Suprapubic skin (tissue), 3 donors: ENCODE measurements around the gene ALDH9A1.

Experiments used
- CTCF ChIP-seq, 2 donors: fragments of 200-600 bp in 1 of 2; fragments of 450-650 bp in 1 of 2; sonication (generic) in 1 of 2; IDR thresholded peaks; one replicate each; pipeline ENCODE4 v1.5.1; 2016 to 2019; ENCODE audit warnings: antibody characterized with exemption in 2 of 2, mild to moderate bottlenecking in 1 of 2, moderate library complexity in 1 of 2
- POLR2A ChIP-seq, 2 donors: fragments of 450-650 bp; IDR thresholded peaks; one replicate each; pipeline ENCODE4 v1.6.1; 2017; ENCODE audit warnings: antibody characterized with exemption in 2 of 2, mild to moderate bottlenecking in 2 of 2, moderate library complexity in 2 of 2

- no peak for TF ChIP-seq CTCF (IDR thresholded peaks at IDR 0.05)
- no peak for TF ChIP-seq POLR2A (IDR thresholded peaks at IDR 0.05)
Measured at GRCh38 chr1:165619647-165620151, 78.7 kb downstream of the ALDH9A1 start.
